Astrocyte of the spinal cord (primary cell): ENCODE results near the gene GSDMA.

Source experiments
- DNase-seq: peaks from one replicate; pipeline ENCODE4 v3.0.0; 2011; ENCODE audit warnings: low read depth, low spot score
- H3K4me3 ChIP-seq: 2 replicates; pipeline ENCODE4 v1.5.1; 2011; ENCODE audit warnings: low read depth, mild to moderate bottlenecking, low read length, moderate library complexity
- CTCF ChIP-seq: IDR thresholded peaks from 2 replicates; pipeline ENCODE4 v1.5.1; 2012; ENCODE audit warnings: low read depth, mild to moderate bottlenecking, low read length, inconsistent platforms
- in situ Hi-C: cut with HindIII; loops from 2 replicates; pipeline ENCODE4 v1.10.0; 2017; ENCODE audit warnings: low sequenced_read_pairs

GSDMA gene

GRCh38 chr17:40021451-40021971, 58.7 kb downstream of the GSDMA start:
- H3K4me3 ChIP-seq = no peak overlapping the region
- in situ Hi-C loops = no loop called here
- peak; percentile 42 for DNase-seq
- no peak for TF ChIP-seq CTCF

- H3K4me3 ChIP-seq = no peak overlapping the region
- DNase-seq = no peak
- in situ Hi-C loops = no loop called here
These were observed 59.7 kb downstream of the GSDMA start for GRCh38 chr17:40022497-40022896.

GRCh38 chr17:40022961-40023541, 60.2 kb downstream of the GSDMA start:
- DNase-seq = no peak
- no peak for TF ChIP-seq CTCF
- in situ Hi-C loops = no loop called here
- H3K4me3 ChIP-seq = no peak overlapping the region

More at GRCh38 chr17:40022497-40022896, 59.7 kb downstream of the GSDMA start:
- TF ChIP-seq CTCF = no peak

- peak; percentile 35 for DNase-seq
- H3K4me3 ChIP-seq = no peak overlapping the region
- TF ChIP-seq CTCF = no peak
- in situ Hi-C loops = no loop called here
These were observed 60.9 kb downstream of the GSDMA start for GRCh38 chr17:40023590-40024292.

GRCh38 chr17:40024901-40025300, 62.1 kb downstream of the GSDMA start:
- no peak overlapping the region for H3K4me3 ChIP-seq
- in situ Hi-C loops = no loop called here
- peak; percentile 69 for DNase-seq
- TF ChIP-seq CTCF = no peak

GRCh38 chr17:40025559-40025958, 62.8 kb downstream of the GSDMA start:
- no peak for DNase-seq
- in situ Hi-C loops = no loop called here
- TF ChIP-seq CTCF = no peak

More at GRCh38 chr17:40025559-40025958, 62.8 kb downstream of the GSDMA start:
- H3K4me3 ChIP-seq = no peak overlapping the region
